HepG2 (cell line): ENCODE data around the gene POMP. TPM values are rescaled to one million over a fixed set of nuclear protein-coding genes. Genes with fewer than 3 reads are reported as not detected.

Experiments
- ATRX ChIP-seq: sonication (generic); formaldehyde crosslinking; IDR thresholded peaks from 2 replicates; pipeline ENCODE4 v1.4.0; 2020; ENCODE audit warnings: missing genetic modification reagents, borderline replicate concordance
- BRCA1 ChIP-seq: sonication (generic); formaldehyde crosslinking; IDR thresholded peaks from 2 replicates; pipeline ENCODE4 v1.4.0; 2020; ENCODE audit warnings: missing genetic modification reagents
- CC2D1A ChIP-seq: sonication (generic); formaldehyde crosslinking; IDR thresholded peaks from 2 replicates; pipeline ENCODE4 v1.8.1; 2023; ENCODE audit warnings: mild to moderate bottlenecking, missing genetic modification reagents
- CENPBD1 ChIP-seq: sonication (generic); formaldehyde crosslinking; IDR thresholded peaks from 2 replicates; pipeline ENCODE4 v1.8.0; 2022; ENCODE audit warnings: missing genetic modification reagents, low read depth, mild to moderate bottlenecking, borderline replicate concordance
- FOXK2 ChIP-seq: fragments of 450-650 bp; IDR thresholded peaks from 2 replicates; pipeline ENCODE4 v1.6.1; 2016
- HNF4A ChIP-seq: sonication (generic); formaldehyde crosslinking; IDR thresholded peaks from 2 replicates; pipeline ENCODE4 v1.4.0; 2020; ENCODE audit warnings: missing genetic modification reagents
- HNRNPUL1 ChIP-seq: fragments of 200-400 bp; formaldehyde crosslinking; IDR thresholded peaks from 2 replicates; pipeline ENCODE4 v1.6.1; 2017; ENCODE audit warnings: low read depth, mild to moderate bottlenecking, low read length, moderate library complexity
- MEF2D ChIP-seq: sonication (generic); formaldehyde crosslinking; IDR thresholded peaks from 2 replicates; pipeline ENCODE4 v1.5.1; 2020; ENCODE audit warnings: mild to moderate bottlenecking, missing genetic modification reagents
- NAIF1 ChIP-seq: sonication (generic); formaldehyde crosslinking; IDR thresholded peaks from 2 replicates; pipeline ENCODE4 v1.5.0; 2020; ENCODE audit warnings: mild to moderate bottlenecking, missing genetic modification reagents, borderline replicate concordance
- NCOA5 ChIP-seq: sonication (generic); formaldehyde crosslinking; IDR thresholded peaks from 2 replicates; pipeline ENCODE4 v1.4.0; 2020; ENCODE audit warnings: missing genetic modification reagents
- NFIC ChIP-seq: IDR thresholded peaks from 2 replicates; pipeline ENCODE4 v1.6.1; 2012; ENCODE audit warnings: mild to moderate bottlenecking, low read length, inconsistent platforms
- NR2F2 ChIP-seq: IDR thresholded peaks from 2 replicates; pipeline ENCODE4 v1.6.1; 2012; ENCODE audit warnings: low read depth, inconsistent platforms, borderline replicate concordance
- PLSCR1 ChIP-seq: sonication (generic); formaldehyde crosslinking; IDR thresholded peaks from 2 replicates; pipeline ENCODE4 v1.5.0; 2020; ENCODE audit warnings: missing genetic modification reagents, mild to moderate bottlenecking, borderline replicate concordance
- SMYD3 ChIP-seq: sonication (generic); formaldehyde crosslinking; IDR thresholded peaks from 2 replicates; pipeline ENCODE4 v1.8.1; 2023; ENCODE audit warnings: mild to moderate bottlenecking, missing genetic modification reagents
- SNAPC4 ChIP-seq: sonication (generic); formaldehyde crosslinking; IDR thresholded peaks from 2 replicates; pipeline ENCODE4 v1.4.0; 2020; ENCODE audit warnings: mild to moderate bottlenecking, missing genetic modification reagents
- TAF15 ChIP-seq: fragments of 200-400 bp; formaldehyde crosslinking; IDR thresholded peaks from one replicate; pipeline ENCODE4 v1.6.1; 2018; ENCODE audit warnings: mild to moderate bottlenecking, low read depth, low read length; ENCODE audit not compliant: poor library complexity, severe bottlenecking
- TFE3 ChIP-seq: IDR thresholded peaks from 2 replicates; pipeline ENCODE4 v1.6.1; 2016
- ZFP1 ChIP-seq: IDR thresholded peaks from 2 replicates; pipeline ENCODE4 v1.6.1; 2016
- ZFP41 ChIP-seq: sonication (generic); formaldehyde crosslinking; IDR thresholded peaks from 2 replicates; pipeline ENCODE4 v1.4.0; 2020; ENCODE audit warnings: mild to moderate bottlenecking, missing genetic modification reagents, borderline replicate concordance
- ZNF10 ChIP-seq: sonication (generic); formaldehyde crosslinking; IDR thresholded peaks from 2 replicates; pipeline ENCODE4 v1.4.0; 2020; ENCODE audit warnings: mild to moderate bottlenecking, low read depth, missing genetic modification reagents, borderline replicate concordance
- ZNF503 ChIP-seq: sonication (generic); formaldehyde crosslinking; IDR thresholded peaks from 2 replicates; pipeline ENCODE4 v1.4.0; 2020; ENCODE audit warnings: missing genetic modification reagents
- polyA plus RNA-seq, 8 experiments: library from polyadenylated mRNA; depleted of rRNA in 3 of 8; stranded (reverse) in 7 of 8; unstranded in 1 of 8; fragments of >200 nt; fragmentation: Illumina TruSeq in 4 of 8; extraction: Trizol in 4 of 8; gene quantifications; 2 replicates each; pipeline versions ENCODE4 v1.2.1 to v1.2.3, GENCODE V29; 2011 to 2016; ENCODE audit warnings: low read depth in 4 of 8, missing spikeins in 1 of 8, mixed read lengths in 1 of 8; ENCODE audit not compliant: insufficient read depth in 1 of 8
- total RNA-seq, 5 experiments: library from RNA; depleted of rRNA; stranded (reverse); fragments of >200 nt; fragmentation: Illumina TruSeq; extraction: Trizol; gene quantifications; 2 replicates each; pipeline ENCODE4 v1.2.3, GENCODE V29; 2016; ENCODE audit warnings: low read depth in 1 of 5

Gene POMP
- total and polyA plus RNA-seq, 2 of the 13 experiments (the other 11 are each of a cell fraction or from before 2014, with no cell fraction given) = 30.6 to 118 TPM

GRCh38 chr13:28658796-28659620 is at the start of gene POMP (continued):
- peak; percentile 61; the same call in 1 of the 2 replicates for TF ChIP-seq ZNF503 (CRISPR knock-in tag)
- no peak for TF ChIP-seq CENPBD1
- no peak for TF ChIP-seq ATRX
- TF ChIP-seq HNRNPUL1 = no peak
- no peak for TF ChIP-seq TAF15
- no peak for TF ChIP-seq ZNF10 (CRISPR knock-in tag)
- no peak for TF ChIP-seq NCOA5
- TF ChIP-seq ZFP41 (CRISPR knock-in tag) = 0 out of 2 replicates have a peak, but pooled peaks have one; percentile 64
- no peak for TF ChIP-seq NAIF1 (CRISPR knock-in tag)
- TF ChIP-seq TFE3 (CRISPR knock-in tag) = peak; percentile 53; the same call in 1 of the 2 replicates
- no peak for TF ChIP-seq NFIC
- no peak for TF ChIP-seq NR2F2
- no peak for TF ChIP-seq SNAPC4 (CRISPR knock-in tag)
- no peak for TF ChIP-seq BRCA1 (CRISPR knock-in tag)
- peak; percentile 46 for TF ChIP-seq HNF4A (CRISPR knock-in tag)
- peak; percentile 85 for TF ChIP-seq MEF2D (CRISPR knock-in tag)
- TF ChIP-seq ZFP1 (CRISPR knock-in tag) = no peak
- TF ChIP-seq CC2D1A (CRISPR knock-in tag) = no peak
- no peak for TF ChIP-seq FOXK2
- TF ChIP-seq SMYD3 (CRISPR knock-in tag) = no peak
- TF ChIP-seq PLSCR1 (CRISPR knock-in tag) = no peak
